ENCODE measurements around the gene LYRM2.

The LYRM2 gene

DNA sequence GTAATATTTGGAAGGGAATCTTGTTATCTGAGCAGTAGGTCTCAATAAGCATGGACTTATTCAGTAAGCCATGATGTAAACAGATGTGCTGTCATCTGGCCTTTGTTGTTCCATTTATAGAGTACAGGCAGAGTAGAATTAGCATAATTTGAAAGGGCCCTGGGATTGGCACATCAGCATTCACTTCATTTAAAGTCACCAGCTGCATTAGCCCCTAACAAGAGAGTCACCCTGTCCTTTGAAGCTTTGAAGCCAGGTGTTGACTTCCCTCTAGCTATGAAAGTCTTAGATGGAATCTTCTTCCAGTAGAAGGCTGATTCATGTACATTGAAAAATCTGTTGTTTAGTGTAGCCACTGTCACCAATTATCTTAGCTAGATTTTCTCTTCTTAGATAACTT, 109.7 kb downstream of the LYRM2 start:
- FAIRE-seq = no peak
- no peak for TF ChIP-seq POLR2AphosphoS5 (IDR thresholded peaks at IDR 0.05; ENCODE audit: low read depth, low read length)
- TF ChIP-seq SPI1 (IDR thresholded peaks at IDR 0.05; ENCODE audit: low read depth, low read length) = no peak
- no peak for TF ChIP-seq PAX5 (IDR thresholded peaks at IDR 0.05; ENCODE audit: insufficient read depth, low read length, severe bottlenecking)
- no peak for TF ChIP-seq POU2F2 (IDR thresholded peaks at IDR 0.05; ENCODE audit: low read depth, low read length)
- TF ChIP-seq POLR2A (IDR thresholded peaks at IDR 0.05; ENCODE audit: low read depth, low read length) = no peak
- no peak for TF ChIP-seq TAF1 (IDR thresholded peaks at IDR 0.05; ENCODE audit: low read depth, low read length)
- DNase-seq (ENCODE audit: insufficient read length, low spot score) = no peak

DNA sequence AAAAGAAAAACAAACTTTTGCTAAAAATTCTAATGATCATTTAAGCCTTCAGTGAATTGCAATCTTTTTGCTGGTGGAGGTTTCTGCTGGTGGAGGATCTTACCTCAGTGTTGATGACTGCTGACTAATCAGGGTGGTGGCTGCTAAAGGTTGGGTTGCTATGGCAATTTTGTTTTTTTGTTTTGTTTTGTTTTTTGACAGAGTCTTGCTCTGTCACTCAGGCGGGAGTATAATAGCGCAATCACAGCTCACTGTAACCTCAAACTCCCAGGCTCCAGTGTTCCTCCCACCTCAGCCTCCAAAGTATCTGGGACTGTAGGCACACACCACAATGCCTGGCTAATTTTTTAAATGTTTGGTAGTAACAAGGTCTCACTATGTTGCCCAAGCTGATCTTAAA, 110.9 kb downstream of the LYRM2 start:
- TF ChIP-seq POLR2AphosphoS5 (IDR thresholded peaks at IDR 0.05; ENCODE audit: low read depth, low read length) = no peak
- TF ChIP-seq TAF1 (IDR thresholded peaks at IDR 0.05; ENCODE audit: low read depth, low read length) = no peak
- TF ChIP-seq PAX5 (IDR thresholded peaks at IDR 0.05; ENCODE audit: insufficient read depth, low read length, severe bottlenecking) = no peak
- FAIRE-seq = no peak
- no peak for DNase-seq (ENCODE audit: insufficient read length, low spot score)

DNA sequence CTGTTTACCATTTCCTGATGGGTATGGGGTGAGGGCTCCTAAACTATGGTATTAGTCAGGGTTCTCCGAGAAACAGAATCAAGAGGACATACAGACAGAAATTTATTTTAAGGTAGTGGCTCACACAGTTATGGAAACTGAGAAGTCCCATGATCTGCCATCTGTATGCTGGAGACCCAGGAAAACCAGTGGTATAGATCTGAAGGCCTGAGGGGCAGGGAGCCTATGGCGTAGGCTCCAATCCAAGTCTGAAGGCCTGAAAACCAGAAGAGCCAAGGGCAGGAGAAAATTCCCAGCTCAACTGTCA, 112.0 kb downstream of the LYRM2 start:
- FAIRE-seq = no peak
- no peak for DNase-seq (ENCODE audit: insufficient read length, low spot score)
- no peak for TF ChIP-seq TAF1 (IDR thresholded peaks at IDR 0.05; ENCODE audit: low read depth, low read length)
- TF ChIP-seq POLR2AphosphoS5 (IDR thresholded peaks at IDR 0.05; ENCODE audit: low read depth, low read length) = no peak
- no peak for TF ChIP-seq POU2F2 (IDR thresholded peaks at IDR 0.05; ENCODE audit: low read depth, low read length)
- TF ChIP-seq SPI1 (IDR thresholded peaks at IDR 0.05; ENCODE audit: low read depth, low read length) = no peak
- TF ChIP-seq PAX5 (IDR thresholded peaks at IDR 0.05; ENCODE audit: insufficient read depth, low read length, severe bottlenecking) = no peak
- no peak for TF ChIP-seq POLR2A (IDR thresholded peaks at IDR 0.05; ENCODE audit: low read depth, low read length)

DNA sequence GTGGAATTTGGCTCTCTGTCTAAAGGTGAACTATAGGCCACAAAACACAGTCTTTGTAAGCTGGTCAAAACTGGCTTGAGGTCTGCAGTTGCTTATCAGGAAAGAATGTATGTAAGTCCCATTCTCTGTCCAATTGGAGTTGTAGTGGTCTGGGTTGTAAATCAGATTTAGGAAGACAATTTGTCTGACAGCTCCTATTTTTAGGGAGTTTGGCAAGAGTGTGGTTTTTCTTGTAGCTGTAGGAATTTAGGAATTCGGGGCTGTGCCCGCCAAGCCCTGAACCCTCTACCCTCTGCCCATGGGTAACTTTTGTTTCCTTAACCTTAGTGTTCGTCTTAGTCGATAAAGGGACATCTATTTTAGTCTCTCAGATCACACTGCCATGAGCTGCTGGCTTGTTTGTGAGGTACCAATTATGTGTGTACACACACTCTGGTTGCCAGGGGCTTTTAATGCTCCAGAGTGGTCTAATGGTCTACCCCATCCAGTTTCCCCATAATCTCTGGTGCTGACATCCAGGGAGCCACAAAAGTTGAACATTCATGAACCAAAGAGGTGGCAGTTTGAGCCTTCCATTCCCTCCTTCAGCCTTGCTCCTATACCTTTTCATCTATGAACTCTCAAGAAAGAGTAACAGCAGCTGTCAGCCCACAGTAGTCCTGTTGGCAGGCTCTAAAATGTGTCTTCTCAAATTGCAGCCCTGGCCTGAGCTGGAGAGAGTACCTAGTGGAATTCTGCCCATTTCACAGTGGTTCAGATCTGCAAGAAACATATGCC, 112.6 kb downstream of the LYRM2 start:
- TF ChIP-seq TAF1 (IDR thresholded peaks at IDR 0.05; ENCODE audit: low read depth, low read length) (no peak), POLR2A (IDR thresholded peaks at IDR 0.05; ENCODE audit: low read depth, low read length) (no peak), POLR2AphosphoS5 (IDR thresholded peaks at IDR 0.05; ENCODE audit: low read depth, low read length) (no peak), SPI1 (IDR thresholded peaks at IDR 0.05; ENCODE audit: low read depth, low read length) (no peak), PAX5 (IDR thresholded peaks at IDR 0.05; ENCODE audit: insufficient read depth, low read length, severe bottlenecking) (no peak), POU2F2 (IDR thresholded peaks at IDR 0.05; ENCODE audit: low read depth, low read length) (no peak)
- DNase-seq (ENCODE audit: insufficient read length, low spot score) = no peak
- no peak for FAIRE-seq

DNA sequence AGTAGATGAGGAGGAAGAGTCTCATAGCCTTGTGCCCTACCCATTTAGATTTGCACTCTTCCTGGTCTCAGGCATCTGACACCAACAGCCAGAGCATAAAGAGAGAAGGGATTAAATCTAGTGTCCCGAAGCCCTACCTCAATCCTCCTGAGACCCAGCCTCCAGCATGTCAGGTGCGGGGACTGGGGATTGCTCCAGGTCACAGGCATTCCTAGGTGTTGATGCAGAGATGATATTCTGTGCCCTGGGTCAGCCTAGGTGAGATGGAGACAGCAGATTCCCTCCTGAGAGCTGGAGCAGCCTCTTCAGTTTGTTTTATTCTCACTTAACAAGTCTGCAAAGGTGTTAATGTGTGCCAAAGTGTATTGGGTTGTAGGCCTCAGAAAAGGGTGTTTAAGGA, 115.8 kb downstream of the LYRM2 start:
- no peak for FAIRE-seq

DNA sequence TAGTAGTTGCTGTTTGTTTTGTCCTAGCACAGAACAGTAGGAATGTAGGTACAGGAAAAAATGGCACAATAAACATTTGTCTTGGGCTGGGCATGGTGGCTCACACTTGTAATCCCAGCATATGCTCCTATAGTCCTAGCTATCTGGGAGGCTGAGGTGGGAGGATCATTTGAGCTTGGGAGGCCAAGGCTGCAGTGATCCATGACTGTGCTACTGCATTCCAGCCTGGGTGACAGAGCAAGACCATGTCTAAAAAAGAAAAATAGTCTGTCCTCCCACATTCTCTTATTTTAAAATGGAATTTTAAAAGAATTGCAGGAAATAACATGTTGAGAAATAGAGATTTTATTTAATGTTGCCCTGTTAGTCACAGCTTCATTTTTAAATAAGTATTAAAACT, 117.8 kb downstream of the LYRM2 start:
- no peak for DNase-seq (ENCODE audit: insufficient read length, low spot score)
- TF ChIP-seq POLR2A (IDR thresholded peaks at IDR 0.05; ENCODE audit: low read depth, low read length) (no peak), POU2F2 (IDR thresholded peaks at IDR 0.05; ENCODE audit: low read depth, low read length) (no peak), POLR2AphosphoS5 (IDR thresholded peaks at IDR 0.05; ENCODE audit: low read depth, low read length) (no peak), TAF1 (IDR thresholded peaks at IDR 0.05; ENCODE audit: low read depth, low read length) (no peak), SPI1 (IDR thresholded peaks at IDR 0.05; ENCODE audit: low read depth, low read length) (no peak), PAX5 (IDR thresholded peaks at IDR 0.05; ENCODE audit: insufficient read depth, low read length, severe bottlenecking) (no peak)
- no peak for FAIRE-seq

More for the DNA sequence above, 115.8 kb downstream of the LYRM2 start:
- no peak for TF ChIP-seq TAF1 (IDR thresholded peaks at IDR 0.05; ENCODE audit: low read depth, low read length)
- TF ChIP-seq POLR2A (IDR thresholded peaks at IDR 0.05; ENCODE audit: low read depth, low read length) = no peak
- TF ChIP-seq PAX5 (IDR thresholded peaks at IDR 0.05; ENCODE audit: insufficient read depth, low read length, severe bottlenecking) = no peak
- no peak for TF ChIP-seq POLR2AphosphoS5 (IDR thresholded peaks at IDR 0.05; ENCODE audit: low read depth, low read length)
- no peak for TF ChIP-seq SPI1 (IDR thresholded peaks at IDR 0.05; ENCODE audit: low read depth, low read length)
- no peak for TF ChIP-seq POU2F2 (IDR thresholded peaks at IDR 0.05; ENCODE audit: low read depth, low read length)
- no peak for DNase-seq (ENCODE audit: insufficient read length, low spot score)

DNA sequence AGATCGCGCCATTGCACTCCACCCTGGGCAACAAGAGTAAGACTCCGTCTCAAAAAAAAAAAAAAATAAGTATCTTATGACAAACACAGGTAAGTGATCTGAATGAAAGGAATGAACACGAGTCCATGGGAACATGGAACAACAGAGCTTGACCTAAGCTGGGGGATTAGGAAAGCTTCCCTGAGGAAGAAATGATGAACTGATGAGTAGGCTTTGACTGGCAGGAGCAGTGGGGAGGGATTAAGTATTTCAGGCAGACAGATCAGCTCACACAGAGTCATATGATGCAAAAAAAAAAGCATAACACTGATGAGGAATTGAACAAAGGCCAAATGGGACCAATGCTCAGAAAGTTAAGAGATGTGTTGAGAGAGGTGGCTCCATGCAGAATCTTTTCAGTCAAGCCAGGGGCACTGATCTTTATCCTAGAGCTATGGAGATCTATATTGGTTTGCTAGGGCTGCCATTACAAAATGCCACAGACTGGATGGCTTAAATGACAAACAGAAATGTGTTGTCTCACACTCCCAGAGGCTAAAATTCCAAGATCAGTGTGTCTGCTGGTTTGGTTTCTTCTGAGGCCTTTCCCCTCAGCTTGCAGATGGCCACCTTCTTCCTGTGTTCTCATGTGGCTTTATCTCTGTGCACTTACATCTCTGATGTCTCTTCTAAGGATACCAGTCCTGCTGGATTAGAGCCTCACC, 120.0 kb downstream of the LYRM2 start:
- DNase-seq (ENCODE audit: insufficient read length, low spot score) (no peak), FAIRE-seq (no peak)
- TF ChIP-seq POU2F2 (IDR thresholded peaks at IDR 0.05; ENCODE audit: low read depth, low read length) = no peak
- TF ChIP-seq POLR2A (IDR thresholded peaks at IDR 0.05; ENCODE audit: low read depth, low read length) = no peak
- no peak for TF ChIP-seq SPI1 (IDR thresholded peaks at IDR 0.05; ENCODE audit: low read depth, low read length)
- TF ChIP-seq TAF1 (IDR thresholded peaks at IDR 0.05; ENCODE audit: low read depth, low read length) = no peak
- TF ChIP-seq PAX5 (IDR thresholded peaks at IDR 0.05; ENCODE audit: insufficient read depth, low read length, severe bottlenecking) = no peak
- no peak for TF ChIP-seq POLR2AphosphoS5 (IDR thresholded peaks at IDR 0.05; ENCODE audit: low read depth, low read length)

Data from GM12891 (cell line).